Right renal pelvis (tissue), 4 donors: ENCODE results near the gene SLC4A4. TPM values are rescaled to one million over a fixed set of nuclear protein-coding genes. Genes with fewer than 3 reads are reported as not detected.

ENCODE experiments used
- DNase-seq, 4 donors: peaks; one replicate each; pipeline ENCODE4 v3.0.0-alpha.2; 2013; ENCODE audit warnings: low read depth in 4 of 4, low spot score in 3 of 4, missing footprints in 1 of 4
- polyA plus RNA-seq, 4 donors: library from polyadenylated mRNA; unstranded; fragments of 120-200 nt; gene quantifications; one replicate each; pipeline ENCODE4 v1.2.1, GENCODE V29; 2013; ENCODE audit not compliant: insufficient read length in 4 of 4

The SLC4A4 gene
- 10 to 100 TPM; 64.4 to 90.9 (median 73.1) TPM for polyA plus RNA-seq

GRCh38 chr4:71338846-71339593 is at the start of gene SLC4A4:
TSS of gene SLC4A4 (plus strand) at chr4:71339020.
- no peak for DNase-seq

GRCh38 chr4:71290074-71290473 is 48.7 kb upstream of the SLC4A4 start:
- no peak for DNase-seq

GRCh38 chr4:71290476-71290875 is 48.3 kb upstream of the SLC4A4 start:
- no peak for DNase-seq

- no peak for DNase-seq
Measured at GRCh38 chr4:71292228-71292627, 46.6 kb upstream of the SLC4A4 start.

GRCh38 chr4:71293705-71294104 is 45.1 kb upstream of the SLC4A4 start:
- no peak for DNase-seq

- no peak for DNase-seq
Measured at GRCh38 chr4:71294301-71294700, 44.5 kb upstream of the SLC4A4 start.

- no peak for DNase-seq
Measured at GRCh38 chr4:71296945-71297344, 41.9 kb upstream of the SLC4A4 start.

- DNase-seq = no peak
Measured at GRCh38 chr4:71300362-71300761, 38.5 kb upstream of the SLC4A4 start.

GRCh38 chr4:71300964-71301363 is 37.9 kb upstream of the SLC4A4 start:
- no peak for DNase-seq

- DNase-seq = no peak
Measured at GRCh38 chr4:71303287-71303686, 35.5 kb upstream of the SLC4A4 start.

GRCh38 chr4:71303850-71304249 is 35.0 kb upstream of the SLC4A4 start:
- DNase-seq = no peak

GRCh38 chr4:71304289-71304850 is 34.5 kb upstream of the SLC4A4 start:
- no peak for DNase-seq

GRCh38 chr4:71307729-71308128 is 31.1 kb upstream of the SLC4A4 start:
- DNase-seq = no peak

GRCh38 chr4:71322425-71322824 is 16.4 kb upstream of the SLC4A4 start:
- no peak for DNase-seq

- no peak for DNase-seq
Measured at GRCh38 chr4:71333368-71333767, 5.5 kb upstream of the SLC4A4 start.

GRCh38 chr4:71333960-71334359 is 4.9 kb upstream of the SLC4A4 start:
- no peak for DNase-seq

GRCh38 chr4:71334465-71334882 is 4.3 kb upstream of the SLC4A4 start:
- no peak for DNase-seq

GRCh38 chr4:71343670-71344466 is 5.0 kb downstream of the SLC4A4 start:
- no peak for DNase-seq

GRCh38 chr4:71346710-71347109 is 7.9 kb downstream of the SLC4A4 start:
- DNase-seq = no peak

- no peak for DNase-seq
Measured at GRCh38 chr4:71348586-71348985, 9.8 kb downstream of the SLC4A4 start.

GRCh38 chr4:71355045-71355444 is 16.2 kb downstream of the SLC4A4 start:
- DNase-seq = no peak

- no peak for DNase-seq
Measured at GRCh38 chr4:71355971-71356370, 17.2 kb downstream of the SLC4A4 start.
